HG02798 (cell line): ENCODE measurements around the gene IFNL3.
"Not testable (repeated sequence)": the region's sequence is repeated elsewhere in the genome, so short reads cannot be mapped to it uniquely, and the experiment has no call there.

Experiments
- ATAC-seq: cut with Tn5 transposase; IDR thresholded peaks from one replicate; pipeline ENCODE4 v1.9.1; 2021; ENCODE audit warnings: mild to moderate bottlenecking; ENCODE audit not compliant: unreplicated experiment, poor library complexity

The IFNL3 gene

GRCh38 chr19:39219108-39219507 is 25.7 kb downstream of the IFNL3 start:
- not testable (repeated sequence) for ATAC-seq

DNA sequence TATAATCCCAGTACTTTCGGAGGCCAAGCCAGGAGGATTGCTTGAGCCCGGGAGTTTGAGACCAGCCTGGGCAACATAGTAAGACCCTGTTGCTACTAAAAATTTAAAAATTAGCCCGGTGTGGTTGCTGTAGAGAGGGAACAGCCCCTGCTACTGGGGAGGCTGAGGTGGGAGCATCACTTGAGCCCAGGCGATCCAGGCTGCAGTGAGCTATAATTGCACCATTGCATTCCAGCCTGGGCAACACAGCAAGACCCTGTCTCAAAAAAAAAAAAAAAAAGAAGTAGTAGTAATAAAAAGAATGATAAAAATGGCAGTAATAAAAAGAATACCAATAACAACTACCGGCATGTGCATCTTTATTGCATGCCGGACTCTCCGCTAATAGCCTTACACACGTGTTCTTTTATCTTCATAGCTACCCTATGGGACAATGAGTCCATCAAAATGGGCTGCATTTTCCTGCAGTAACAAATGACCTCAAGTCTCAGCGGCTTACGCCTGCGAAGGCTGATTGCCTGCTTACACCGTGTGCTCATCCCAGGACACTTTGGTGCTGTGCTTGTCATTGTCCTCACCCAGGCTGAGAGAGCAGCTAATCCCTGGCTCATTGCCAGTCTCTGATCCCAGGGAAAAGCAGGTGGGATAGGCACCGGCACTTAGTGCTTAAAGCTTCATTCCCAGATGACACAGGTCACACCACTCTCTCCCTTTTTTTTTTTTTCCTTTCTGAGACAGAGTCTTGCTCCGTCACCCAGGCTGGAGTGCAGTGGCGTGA is 26.4 kb downstream of the IFNL3 start:
- no peak for ATAC-seq

DNA sequence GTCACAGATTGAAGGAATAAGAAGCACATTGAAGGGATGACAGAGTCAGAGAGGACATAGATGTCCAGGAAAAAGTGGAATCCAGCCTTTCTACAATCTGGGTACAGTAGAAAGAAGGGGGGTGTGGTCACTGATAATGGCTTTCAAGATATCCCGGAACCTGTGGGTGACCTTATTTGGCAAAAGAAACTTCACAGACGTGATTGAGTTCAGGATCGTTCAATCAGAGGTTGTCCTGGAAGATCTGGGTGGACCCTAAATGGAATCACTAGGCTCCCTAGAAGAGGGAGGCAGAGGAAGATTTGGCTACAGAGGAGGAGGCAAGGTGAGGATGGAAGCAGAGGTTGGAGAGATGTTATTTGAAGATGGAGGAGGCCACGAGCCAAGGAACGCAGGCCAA is 27.7 kb downstream of the IFNL3 start:
- ATAC-seq = no peak

- not testable (repeated sequence) for ATAC-seq
Observed at GRCh38 chr19:39215323-39215722, 29.5 kb downstream of the IFNL3 start.

DNA sequence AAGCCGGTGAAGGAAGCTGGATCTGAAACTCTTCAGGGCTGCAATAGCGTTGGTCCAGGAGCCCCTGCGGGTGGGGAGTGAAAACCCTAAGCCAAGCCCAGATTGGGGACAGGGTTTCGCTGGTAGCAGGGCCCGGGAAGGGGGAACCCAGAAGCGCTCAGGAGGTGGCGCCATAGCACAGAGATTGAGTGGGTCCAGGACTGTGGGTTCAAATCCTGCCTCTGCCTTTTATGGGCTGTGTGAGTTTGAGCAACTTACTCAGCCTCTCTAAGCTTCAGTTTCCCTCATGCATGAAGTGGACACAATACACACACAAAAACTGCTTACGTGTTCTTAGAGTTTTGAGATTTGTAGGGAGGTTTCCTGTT is 32.4 kb downstream of the IFNL3 start:
- no peak for ATAC-seq

- ATAC-seq = no peak
Observed at GRCh38 chr19:39211731-39212374, 33.0 kb downstream of the IFNL3 start.

GRCh38 chr19:39209196-39209595 is 35.6 kb downstream of the IFNL3 start:
- ATAC-seq = no peak

- ATAC-seq = no peak
Observed at GRCh38 chr19:39208175-39208795, 36.5 kb downstream of the IFNL3 start.

- no peak for ATAC-seq
Observed at GRCh38 chr19:39207293-39207836, 37.4 kb downstream of the IFNL3 start.

DNA sequence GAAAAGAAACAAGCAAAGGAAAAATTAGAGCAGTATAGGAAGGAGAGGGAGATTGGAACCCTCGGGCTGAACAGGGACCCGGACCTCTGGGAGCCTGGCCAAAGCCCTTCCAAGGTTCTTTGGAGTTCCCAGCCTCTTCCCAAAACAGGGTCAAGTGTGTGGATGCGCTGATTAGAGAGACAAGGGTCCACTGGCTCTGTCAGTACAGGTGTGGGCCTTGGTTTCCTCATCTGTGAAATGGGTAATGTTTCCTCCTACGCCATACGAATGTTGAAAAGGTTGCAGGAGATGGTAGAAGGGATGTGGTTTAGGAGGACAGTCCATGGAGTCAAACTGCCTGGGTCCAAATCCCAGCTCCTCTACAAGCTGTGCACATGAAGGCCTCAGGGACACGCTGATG is 38.7 kb downstream of the IFNL3 start:
- ATAC-seq = no peak

- ATAC-seq = no peak
Observed at GRCh38 chr19:39205449-39205764, 39.4 kb downstream of the IFNL3 start.

DNA sequence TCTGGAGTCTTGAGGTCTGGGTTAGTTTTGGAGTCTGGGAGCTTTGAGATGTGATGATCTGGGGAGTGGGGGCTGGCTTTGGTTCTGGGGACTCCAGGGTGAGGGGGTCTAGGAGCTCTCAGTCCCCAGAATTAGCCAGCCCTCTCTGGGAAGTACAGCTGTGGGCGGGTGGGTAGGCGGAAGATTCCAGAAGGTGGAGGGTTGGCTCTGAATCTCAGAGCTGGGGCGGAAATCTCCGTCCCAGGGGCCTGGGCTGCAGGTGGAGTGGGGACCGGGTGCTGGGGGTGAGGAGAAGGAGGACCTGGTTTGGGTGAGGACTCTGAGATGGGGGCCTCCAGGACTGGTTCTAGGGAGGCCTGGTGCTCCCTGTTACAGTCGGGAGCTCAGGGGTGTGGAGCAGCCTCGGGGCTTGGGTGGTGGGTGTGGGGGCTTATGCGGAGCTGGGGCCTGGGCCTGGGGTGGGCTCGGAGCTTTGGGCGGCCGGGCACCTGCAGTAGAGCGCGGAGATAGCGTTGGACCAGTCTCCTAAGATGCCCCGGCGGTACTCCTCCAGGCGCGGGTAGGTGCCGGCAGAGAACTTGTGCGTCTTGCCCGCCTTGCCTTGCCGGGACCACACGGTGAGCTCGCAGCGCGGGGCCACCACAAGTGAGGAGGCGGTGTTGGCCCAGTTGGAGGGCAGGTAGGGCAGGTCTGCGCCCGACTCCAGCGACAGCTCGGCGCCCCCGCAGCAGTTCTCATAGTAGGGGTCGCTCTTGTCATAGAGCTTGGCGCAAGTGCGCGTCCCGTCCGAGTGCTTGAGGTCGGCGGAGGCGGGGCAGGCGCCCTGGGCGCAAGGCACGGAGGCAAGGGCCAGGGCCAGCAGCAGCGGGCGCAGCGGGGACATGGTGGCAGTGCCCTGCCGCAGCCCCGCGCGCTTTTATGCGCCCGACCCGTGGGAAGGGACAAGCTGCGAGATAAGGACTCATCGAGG is 41.1 kb downstream of the IFNL3 start, which contains the start of gene SYCN:
Gene SYCN, minus strand, starts transcription at position 892 of the 970 bp plus-strand sequence. Its CDS starts 9 bp downstream, at position 883.
- ATAC-seq = no peak

DNA sequence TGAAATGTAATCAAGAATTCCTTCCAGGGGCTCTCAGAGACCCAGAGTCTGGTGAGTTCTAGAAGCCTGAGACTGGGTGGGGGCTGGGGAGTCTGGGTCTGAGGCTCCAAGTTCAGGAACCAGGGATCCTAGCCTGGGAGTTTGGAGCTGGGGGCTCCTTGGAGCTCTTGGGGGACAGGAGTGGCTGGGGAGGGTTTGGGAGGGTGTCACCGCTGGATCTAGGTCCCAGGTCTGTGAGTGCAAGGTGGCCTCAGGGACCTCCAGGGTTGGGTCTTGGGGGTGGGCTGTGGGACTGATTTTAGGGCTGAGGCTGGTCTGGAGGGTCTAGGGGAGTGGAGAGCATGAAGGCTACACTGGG is 41.8 kb downstream of the IFNL3 start:
- ATAC-seq = no peak

DNA sequence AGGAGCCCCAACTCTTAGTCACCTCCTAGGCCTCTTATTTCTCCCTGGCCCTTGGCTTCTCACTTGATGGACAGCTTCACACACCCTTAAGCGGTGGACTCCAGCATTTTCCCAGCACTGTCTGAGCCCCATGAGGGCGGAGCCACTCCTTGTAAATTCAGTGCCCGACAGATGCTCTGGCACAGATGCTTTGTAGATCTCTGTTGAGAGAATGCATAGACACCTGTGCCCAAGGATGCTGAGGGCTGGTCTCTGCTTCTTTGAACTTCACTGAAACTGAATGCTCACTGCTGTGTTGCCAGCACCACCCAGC is 44.0 kb downstream of the IFNL3 start:
- no peak for ATAC-seq

- no peak for ATAC-seq
Observed at GRCh38 chr19:39200066-39200802, 44.6 kb downstream of the IFNL3 start.

GRCh38 chr19:39199025-39199424 is 45.8 kb downstream of the IFNL3 start:
- ATAC-seq = no peak

DNA sequence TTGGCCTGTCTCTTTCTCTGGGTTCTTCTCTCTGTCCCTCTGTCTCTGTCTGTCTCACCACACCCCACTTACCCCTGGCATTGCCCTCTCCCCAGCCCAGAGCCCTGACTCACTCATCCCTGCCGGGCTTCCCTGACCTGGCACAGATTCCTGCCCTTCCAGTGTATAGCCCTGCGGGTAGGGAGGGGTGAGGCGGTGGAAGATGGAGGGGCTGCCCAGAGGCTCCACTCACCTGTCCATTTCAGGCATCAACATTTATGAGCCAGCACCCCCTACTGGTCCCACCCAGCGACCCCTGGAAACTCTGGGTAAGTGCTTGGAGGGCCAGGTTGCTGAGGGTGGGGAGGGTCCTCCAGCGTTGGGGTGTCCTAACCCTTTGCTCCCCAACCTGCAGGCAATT is 47.0 kb downstream of the IFNL3 start:
- no peak for ATAC-seq

- ATAC-seq = no peak
Observed at GRCh38 chr19:39196860-39197562, 47.8 kb downstream of the IFNL3 start, which contains the start of gene NCCRP1. TSS of gene NCCRP1 (plus strand) at chr19:39196964. CDS start at chr19:39196983, 19 bp downstream.

- ATAC-seq = no peak
Observed at GRCh38 chr19:39196320-39196719, 48.5 kb downstream of the IFNL3 start.
